Endothelial cell of hepatic sinusoid (primary cell): Measurements from ENCODE around the gene TFF3.

Experiments
- in situ Hi-C: cut with HindIII; loops from 2 replicates; pipeline ENCODE4 v1.10.0; 2017; ENCODE audit warnings: low sequenced_read_pairs

The TFF3 gene

DNA sequence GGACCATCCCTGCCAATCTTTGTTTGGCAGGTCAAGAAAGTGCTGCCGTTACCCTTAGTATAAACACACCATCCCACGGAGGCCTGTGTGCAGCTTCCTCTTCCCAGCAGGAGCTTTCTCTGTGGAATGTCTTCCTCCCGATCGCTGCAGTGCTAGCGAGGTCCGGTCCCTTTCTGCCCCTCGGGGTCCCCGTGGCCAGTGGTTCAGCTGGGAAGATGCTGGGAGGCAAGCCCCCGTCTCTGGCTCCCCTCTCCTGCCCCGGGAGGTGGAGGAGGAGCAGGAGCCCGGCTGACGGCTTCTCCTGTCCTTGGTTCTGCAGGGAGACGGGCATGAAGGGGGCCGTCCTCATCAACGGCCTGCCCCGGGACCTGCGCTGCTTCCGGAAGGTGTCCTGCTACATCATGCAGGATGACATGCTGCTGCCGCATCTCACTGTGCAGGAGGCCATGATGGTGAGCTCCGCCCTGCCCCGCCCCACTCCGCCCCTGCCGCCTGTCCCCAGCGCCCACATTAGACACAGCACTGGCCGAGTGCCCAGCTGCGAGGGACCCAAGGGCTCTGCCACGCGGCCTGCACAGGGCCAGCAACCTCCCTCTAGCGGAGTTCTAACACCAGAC is 42.1 kb downstream of the TFF3 start:
- in situ Hi-C loops, result no loop called here

DNA sequence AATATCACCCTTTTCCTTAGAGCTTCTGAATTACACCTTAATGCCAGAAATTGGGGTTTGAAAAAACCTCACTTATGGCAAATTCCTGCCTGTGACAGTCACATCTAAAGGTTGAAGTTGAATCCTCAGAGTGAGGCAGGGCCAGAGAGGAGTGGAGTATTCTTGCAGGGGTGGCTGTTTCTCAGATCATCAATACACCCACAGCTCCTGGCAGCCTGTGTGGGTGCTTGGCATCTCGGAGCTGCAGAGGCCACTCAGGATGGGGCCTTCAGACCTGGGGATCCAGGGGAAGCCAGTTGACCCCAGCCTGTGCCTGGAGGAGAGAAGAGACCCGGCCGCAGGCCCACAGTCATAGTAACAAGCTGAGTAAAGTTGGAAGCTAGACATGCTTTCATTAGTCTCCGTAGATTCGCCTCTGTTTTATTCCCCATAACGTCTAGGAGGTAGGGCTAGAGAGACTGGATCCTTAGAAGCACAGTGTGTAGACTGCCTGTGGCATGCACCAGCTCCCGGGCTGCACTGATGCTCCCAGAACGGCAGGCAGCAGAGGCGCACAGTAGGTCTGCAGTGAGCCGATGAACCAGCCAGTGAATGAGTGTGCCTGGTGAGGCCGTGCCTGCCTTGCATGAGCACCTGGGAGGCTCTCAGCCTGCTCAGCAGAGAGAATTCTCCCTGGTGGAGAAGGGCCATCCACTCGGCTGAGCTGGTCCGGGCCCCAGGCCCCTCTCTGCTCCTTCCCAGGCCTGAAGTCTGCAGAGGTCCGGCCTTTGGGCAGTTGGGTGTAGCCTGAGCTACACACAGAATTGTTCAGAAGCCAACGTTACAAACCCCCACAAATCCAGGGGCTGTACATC is 42.9 kb downstream of the TFF3 start:
- in situ Hi-C loops, result no loop called here

DNA sequence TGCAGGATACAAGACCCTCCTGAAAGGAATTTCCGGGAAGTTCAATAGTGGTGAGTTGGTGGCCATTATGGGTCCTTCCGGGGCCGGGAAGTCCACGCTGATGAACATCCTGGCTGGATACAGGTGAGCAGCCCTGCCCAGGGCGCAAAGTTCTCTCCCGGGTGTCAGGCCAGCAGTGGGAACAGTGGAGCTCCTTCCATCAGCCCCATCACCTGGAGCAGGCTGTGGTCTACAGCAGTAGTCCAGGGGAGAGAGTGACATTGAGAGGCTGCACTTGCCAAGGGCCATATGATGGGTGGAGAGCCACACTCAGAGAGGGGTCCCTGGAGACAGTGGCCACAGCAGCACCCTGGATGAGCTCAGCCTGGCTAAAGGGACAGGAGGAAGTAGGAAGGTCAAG is 44.1 kb downstream of the TFF3 start:
- in situ Hi-C loops, result no loop called here

DNA sequence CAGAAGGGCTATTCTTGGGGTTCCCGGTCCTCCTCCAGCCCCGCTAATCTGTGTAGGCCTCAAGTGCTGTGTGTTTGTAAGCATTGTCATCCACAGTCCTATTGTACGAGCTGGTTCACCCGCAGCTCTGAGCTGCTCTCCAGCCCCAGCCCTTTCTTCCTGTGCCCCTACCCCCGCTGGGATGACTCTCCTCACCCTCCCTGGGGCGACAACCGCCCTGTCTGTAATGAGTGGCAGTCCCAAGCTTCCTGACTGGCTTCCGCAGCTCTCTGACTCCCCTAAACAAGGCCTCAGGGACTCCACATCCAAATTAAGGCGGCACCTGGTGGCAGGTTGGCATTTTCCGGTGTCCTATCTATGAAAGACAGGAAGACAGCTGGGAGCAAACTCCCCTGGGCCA is 45.8 kb downstream of the TFF3 start:
- in situ Hi-C loops, result no loop called here

DNA sequence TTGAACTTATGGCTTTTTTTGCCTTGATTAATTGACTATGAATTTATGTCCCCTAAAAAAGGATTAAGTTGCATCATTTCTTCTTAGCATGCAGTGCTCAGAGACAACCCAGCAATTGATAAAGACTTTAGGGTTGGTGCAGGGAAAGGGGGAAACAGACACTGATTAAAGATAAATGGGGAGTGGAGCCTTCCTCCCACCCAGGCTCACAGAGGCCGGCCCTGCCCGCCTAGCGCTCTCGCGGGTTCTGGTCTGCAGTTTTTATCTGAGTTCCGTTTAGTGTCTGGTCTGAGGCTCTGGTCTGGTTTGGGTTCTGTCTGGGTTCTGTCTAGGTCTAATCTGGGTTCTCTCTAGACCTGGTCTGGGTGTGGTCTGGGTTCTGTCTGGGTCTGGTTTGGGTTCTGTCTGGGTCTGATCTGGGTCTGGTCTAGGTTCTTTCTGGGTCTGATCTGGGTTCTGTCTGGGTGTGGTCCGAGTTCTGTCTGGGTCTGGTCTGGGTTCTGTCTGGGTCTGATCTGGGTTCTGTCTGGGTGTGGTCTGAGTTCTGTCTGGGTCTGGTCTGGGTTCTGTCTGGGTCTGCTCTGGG is 48.1 kb downstream of the TFF3 start:
- in situ Hi-C loops, result no loop called here

DNA sequence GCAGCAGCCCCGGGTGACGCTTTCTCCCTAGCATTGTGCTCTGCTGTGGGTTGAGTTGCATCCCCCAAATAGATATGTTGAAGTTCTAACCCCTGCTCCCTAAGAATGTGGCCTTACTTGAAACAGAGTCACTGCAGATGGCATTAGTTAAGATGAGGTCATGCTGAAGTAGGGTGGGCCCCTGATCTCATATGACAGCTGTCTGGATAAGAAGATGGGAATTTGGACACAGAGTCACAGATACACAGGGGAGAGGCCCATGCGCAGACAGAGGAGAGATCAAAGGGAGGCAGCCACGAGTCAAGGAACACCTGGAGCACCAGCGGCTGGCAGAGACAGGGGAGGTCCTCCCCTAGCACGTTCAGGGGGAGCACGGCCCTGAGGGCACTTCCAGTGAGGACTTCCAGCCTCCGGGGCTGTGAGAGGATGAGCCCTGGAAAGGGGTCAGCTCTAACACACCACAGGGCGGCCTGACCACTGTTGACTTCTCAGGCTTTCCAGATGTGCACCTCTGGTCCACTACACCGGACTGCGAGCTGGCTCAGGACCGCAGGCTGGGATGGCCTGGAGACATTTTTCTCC is 49.9 kb downstream of the TFF3 start:
- in situ Hi-C loops, result no loop called here

DNA sequence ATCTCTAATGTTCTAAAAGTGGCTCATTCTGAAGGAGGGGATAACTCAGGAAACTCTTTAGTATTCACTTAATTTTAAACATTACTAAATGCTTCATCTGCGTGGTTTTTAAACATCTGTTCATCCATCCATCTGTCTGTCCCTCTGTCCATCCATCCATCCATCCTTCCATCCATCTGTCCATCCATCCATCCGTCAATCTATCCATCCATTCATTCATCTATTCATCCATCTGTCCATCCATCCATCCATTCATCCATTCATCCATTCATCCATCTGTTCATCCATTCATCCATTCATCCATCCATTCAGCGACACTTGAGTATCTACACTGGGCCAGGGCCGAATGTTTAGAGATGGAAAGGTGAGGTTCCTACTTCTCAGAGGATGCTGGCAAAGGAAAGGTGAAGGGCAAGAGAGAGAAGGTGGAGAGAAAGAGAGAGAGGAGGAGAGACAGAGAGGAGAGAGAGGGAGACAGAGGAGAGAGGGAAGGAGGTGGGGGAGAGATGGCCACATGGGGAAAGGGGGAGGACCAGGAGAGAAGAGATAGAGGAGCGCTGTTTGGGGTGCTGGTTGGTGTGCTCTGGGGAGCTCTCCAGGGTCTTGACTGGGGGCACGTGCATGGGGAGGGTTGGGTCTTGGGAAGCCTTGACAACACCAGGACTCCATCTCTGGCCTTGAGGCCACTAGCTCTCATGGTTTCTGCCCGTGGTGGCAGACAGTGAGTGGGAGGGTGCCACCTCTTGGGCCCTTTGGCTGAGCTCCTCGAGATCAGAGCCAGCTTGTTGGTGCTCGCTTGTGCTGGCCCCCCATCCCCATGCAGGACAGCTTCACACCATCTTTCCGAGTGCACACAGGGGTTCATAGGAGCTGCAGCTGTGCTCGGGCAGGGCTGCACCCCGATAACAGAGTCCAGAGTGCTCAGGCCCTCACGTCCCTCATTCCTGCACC is 50.7 kb downstream of the TFF3 start:
- in situ Hi-C loops, result no loop called here

DNA sequence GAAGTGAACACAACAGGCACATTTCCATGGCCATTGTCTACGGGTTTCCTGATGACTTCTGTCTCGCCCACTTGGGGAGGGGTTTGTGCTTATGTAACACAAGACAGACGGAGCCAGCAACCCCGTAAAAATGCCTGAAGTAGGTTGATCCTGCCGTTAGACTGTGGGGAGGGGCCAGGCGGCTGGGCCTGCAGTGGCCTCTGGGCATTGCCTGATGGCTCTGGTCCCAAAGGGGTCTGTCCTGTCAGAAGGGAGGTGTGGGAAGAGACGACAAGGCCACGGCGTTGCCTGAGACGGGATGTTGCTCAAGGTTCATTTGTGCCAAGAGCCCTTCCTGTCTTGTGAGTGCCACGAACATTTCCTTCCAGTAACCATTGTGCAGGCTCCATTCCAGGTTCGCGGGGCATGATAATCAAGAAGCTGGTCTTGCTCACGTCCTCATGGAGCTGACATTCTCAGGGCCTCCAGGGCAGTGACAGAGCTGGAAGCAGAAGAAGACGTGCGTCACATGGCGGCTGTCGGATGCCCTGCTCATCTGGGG is 51.5 kb downstream of the TFF3 start:
- in situ Hi-C loops, result no loop called here

DNA sequence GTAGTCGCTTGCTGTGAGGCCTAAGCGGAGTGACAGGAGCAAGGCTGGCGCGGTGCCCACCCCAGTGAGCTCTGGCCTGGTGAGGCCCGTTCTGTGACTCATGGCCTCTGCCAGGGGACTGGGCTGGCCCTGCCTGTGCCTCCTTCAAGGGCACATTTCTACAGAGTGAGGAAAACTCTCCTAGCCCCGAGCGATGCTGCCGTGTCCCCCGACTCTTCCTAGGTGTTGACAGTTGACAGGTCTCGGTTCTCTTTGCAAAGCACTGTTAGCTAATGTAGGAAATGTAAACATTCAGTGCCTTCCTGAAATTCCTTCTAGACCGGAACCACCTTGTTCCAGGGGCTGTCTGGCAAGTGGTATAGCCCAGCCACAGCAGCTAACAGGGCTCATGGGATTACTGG is 52.4 kb downstream of the TFF3 start:
- in situ Hi-C loops, result no loop called here

DNA sequence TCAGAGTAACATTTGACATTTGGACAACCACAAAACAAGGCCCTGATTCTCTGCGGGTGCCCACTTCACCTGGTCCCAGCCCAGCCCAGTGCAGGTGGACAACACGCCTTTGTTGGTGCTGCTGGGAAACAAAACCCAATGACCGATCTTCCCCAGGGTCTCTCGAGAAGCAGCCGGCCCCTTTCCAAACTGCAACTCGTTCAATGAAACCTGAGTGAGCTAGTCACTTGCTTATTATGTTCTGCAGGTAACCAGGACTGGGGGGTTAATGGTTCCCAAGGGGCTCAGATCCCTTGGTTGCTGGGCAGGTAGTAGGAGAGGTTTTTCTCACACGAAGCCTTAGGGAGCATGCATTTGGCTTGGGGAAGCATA is 53.4 kb downstream of the TFF3 start:
- in situ Hi-C loops, result no loop called here
